ENCODE results near the gene UROS.

The UROS gene

GRCh38 chr10:125778556-125778955 is 44.5 kb downstream of the UROS start:
- no peak overlapping the region for H3K9ac ChIP-seq (ENCODE audit: low read length)
- no peak overlapping the region for H3K4me3 ChIP-seq (ENCODE audit: low read length)
- no peak overlapping the region for H2AFZ ChIP-seq (ENCODE audit: low read depth, low read length)
- no peaks in the 10 kb centered on the region for H3K79me2 ChIP-seq (ENCODE audit: low read length)
- H3K27ac ChIP-seq (ENCODE audit: low read length), result no peak overlapping the region
- H4K20me1 ChIP-seq (ENCODE audit: insufficient read depth, low read length), result no peaks in the 10 kb centered on the region
- TF ChIP-seq CTCF (IDR thresholded peaks at IDR 0.05; ENCODE audit: low read depth, low read length), result no peak
- TF ChIP-seq EZH2phosphoT487 (IDR thresholded peaks at IDR 0.05; ENCODE audit: low read depth), result no peak
- H3K4me1 ChIP-seq (ENCODE audit: low read length), result peaks cover 5% of the 10 kb centered on the region
- H3K27me3 ChIP-seq (ENCODE audit: low read depth, low read length), result no peaks in the 10 kb centered on the region
- H3K36me3 ChIP-seq (replicated peaks; ENCODE audit: low read depth, low read length), result no peaks in the 10 kb centered on the region
- H3K4me2 ChIP-seq (ENCODE audit: low read length), result no peak overlapping the region
- no peaks in the 10 kb centered on the region for H3K9me3 ChIP-seq (ENCODE audit: insufficient read depth, low read length)

GRCh38 chr10:125777806-125778205 is 45.3 kb downstream of the UROS start:
- H3K27ac ChIP-seq (ENCODE audit: low read length), result no peak overlapping the region

GRCh38 chr10:125775491-125776106 is 47.5 kb downstream of the UROS start, which contains the start of gene MMP21:
MMP21 (minus strand) TSS chr10:125775821; CDS start chr10:125775821, 0 bp downstream.
- H3K79me2 ChIP-seq (ENCODE audit: low read length), result no peaks in the 10 kb centered on the region
- H3K9ac ChIP-seq (ENCODE audit: low read length), result no peak within 1 kb of the TSS
- no peaks in the 10 kb centered on the region for H3K27me3 ChIP-seq (ENCODE audit: low read depth, low read length)
- no peak within 1 kb of the TSS for H2AFZ ChIP-seq (ENCODE audit: low read depth, low read length)
- H4K20me1 ChIP-seq (ENCODE audit: insufficient read depth, low read length), result no peaks in the 10 kb centered on the region
- no peak within 1 kb of the TSS for H3K27ac ChIP-seq (ENCODE audit: low read length)
- H3K4me2 ChIP-seq (ENCODE audit: low read length), result no peak within 1 kb of the TSS
- no peaks in the 10 kb centered on the region for H3K4me1 ChIP-seq (ENCODE audit: low read length)
- no peaks in the 10 kb centered on the region for H3K9me3 ChIP-seq (ENCODE audit: insufficient read depth, low read length)
- no peaks in the 10 kb centered on the region for H3K36me3 ChIP-seq (replicated peaks; ENCODE audit: low read depth, low read length)
- TF ChIP-seq CTCF (IDR thresholded peaks at IDR 0.05; ENCODE audit: low read depth, low read length), result no peak
- TF ChIP-seq EZH2phosphoT487 (IDR thresholded peaks at IDR 0.05; ENCODE audit: low read depth), result no peak
- no peak within 1 kb of the TSS for H3K4me3 ChIP-seq (ENCODE audit: low read length)

More at GRCh38 chr10:125777806-125778205, 45.3 kb downstream of the UROS start:
- H3K4me3 ChIP-seq (ENCODE audit: low read length), result no peak overlapping the region
- H3K4me1 ChIP-seq (ENCODE audit: low read length), result no peaks in the 10 kb centered on the region
- H3K27me3 ChIP-seq (ENCODE audit: low read depth, low read length), result no peaks in the 10 kb centered on the region
- no peaks in the 10 kb centered on the region for H3K79me2 ChIP-seq (ENCODE audit: low read length)
- TF ChIP-seq CTCF (IDR thresholded peaks at IDR 0.05; ENCODE audit: low read depth, low read length) (no peak), EZH2phosphoT487 (IDR thresholded peaks at IDR 0.05; ENCODE audit: low read depth) (no peak)
- no peaks in the 10 kb centered on the region for H3K36me3 ChIP-seq (replicated peaks; ENCODE audit: low read depth, low read length)
- H2AFZ ChIP-seq (ENCODE audit: low read depth, low read length), result no peak overlapping the region
- no peak overlapping the region for H3K4me2 ChIP-seq (ENCODE audit: low read length)
- no peaks in the 10 kb centered on the region for H4K20me1 ChIP-seq (ENCODE audit: insufficient read depth, low read length)
- no peaks in the 10 kb centered on the region for H3K9me3 ChIP-seq (ENCODE audit: insufficient read depth, low read length)
- H3K9ac ChIP-seq (ENCODE audit: low read length), result no peak overlapping the region

GRCh38 chr10:125774581-125775191 is 48.4 kb downstream of the UROS start:
- no peaks in the 10 kb centered on the region for H3K9me3 ChIP-seq (ENCODE audit: insufficient read depth, low read length)
- no peaks in the 10 kb centered on the region for H3K36me3 ChIP-seq (replicated peaks; ENCODE audit: low read depth, low read length)
- H3K4me2 ChIP-seq (ENCODE audit: low read length), result no peak overlapping the region
- H3K27ac ChIP-seq (ENCODE audit: low read length), result no peak overlapping the region
- H3K27me3 ChIP-seq (ENCODE audit: low read depth, low read length), result no peaks in the 10 kb centered on the region
- no peaks in the 10 kb centered on the region for H3K79me2 ChIP-seq (ENCODE audit: low read length)
- no peak overlapping the region for H3K9ac ChIP-seq (ENCODE audit: low read length)
- H4K20me1 ChIP-seq (ENCODE audit: insufficient read depth, low read length), result no peaks in the 10 kb centered on the region
- no peaks in the 10 kb centered on the region for H3K4me1 ChIP-seq (ENCODE audit: low read length)
- H3K4me3 ChIP-seq (ENCODE audit: low read length), result no peak overlapping the region
- TF ChIP-seq CTCF (IDR thresholded peaks at IDR 0.05; ENCODE audit: low read depth, low read length), result no peak
- no peak overlapping the region for H2AFZ ChIP-seq (ENCODE audit: low read depth, low read length)

Measured in OCI-LY3 (cell line).